Measurements from ENCODE around the gene RBM33. TPM values are rescaled to one million over a fixed set of nuclear protein-coding genes. Genes with fewer than 3 reads are reported as not detected.

The RBM33 gene
- total RNA-seq, 2 experiments from 2014 or later = 67.6 to 81.1 TPM

- H3K27me3 Mint-ChIP-seq = no peaks in the 10 kb centered on the region
- H3K36me3 Mint-ChIP-seq (ENCODE audit: low read depth) = peaks cover 20% of the 10 kb centered on the region
- ChIA-PET POLR2A (interaction anchor here (0.7 to 1.0 kb wide), 2 partner anchors 21 to 80 kb away, joined by 3 to 4 read pairs; partner anchors contain the start of gene RBM33), CTCF (interaction anchor here (0.6 to 1.3 kb wide), 4 partner anchors 19 to 102 kb away, joined by 3 to 4 read pairs (median 3); no protein-coding TSS in a partner anchor)
- H3K4me1 Mint-ChIP-seq = peaks cover 83% of the 10 kb centered on the region
- H3K9me3 Mint-ChIP-seq (ENCODE audit: low read depth) = no peaks in the 10 kb centered on the region
- no peak overlapping the region for H3K4me3 Mint-ChIP-seq
- DNase-seq (no peak), ATAC-seq (peak; percentile 40)
- intact Hi-C loops (cut with DNase I, micrococcal nuclease) = no loop called here
- H3K27ac Mint-ChIP-seq = peak overlapping the region; percentile 61
Measured at GRCh38 chr7:155665079-155665956, 20.9 kb downstream of the RBM33 start.

- H3K4me1 Mint-ChIP-seq = peaks cover 83% of the 10 kb centered on the region
- ATAC-seq (peak; percentile 95), DNase-seq (no peak)
- no peaks in the 10 kb centered on the region for H3K9me3 Mint-ChIP-seq (ENCODE audit: low read depth)
- peaks cover 20% of the 10 kb centered on the region for H3K36me3 Mint-ChIP-seq (ENCODE audit: low read depth)
- ChIA-PET CTCF (interaction anchor here (0.6 to 1.3 kb wide), 5 partner anchors 16 to 102 kb away, joined by 3 to 4 read pairs (median 3); no protein-coding TSS in a partner anchor), POLR2A (interaction anchor here (0.6 to 1.0 kb wide), 3 partner anchors 9 to 22 kb away, joined by 3 to 5 read pairs (median 3); partner anchors contain the start of gene RBM33)
- H3K4me3 Mint-ChIP-seq = no peak overlapping the region
- intact Hi-C loops (cut with DNase I, micrococcal nuclease) = no loop called here
- H3K27me3 Mint-ChIP-seq = no peaks in the 10 kb centered on the region
- peak overlapping the region; percentile 61 for H3K27ac Mint-ChIP-seq
Measured at GRCh38 chr7:155665957-155666287, 21.5 kb downstream of the RBM33 start.

GRCh38 chr7:155667241-155667829 is 22.9 kb downstream of the RBM33 start:
- H3K27me3 Mint-ChIP-seq = no peaks in the 10 kb centered on the region
- ChIA-PET CTCF (no interaction called here), POLR2A (no interaction called here)
- ATAC-seq (no peak), DNase-seq (no peak)
- H3K36me3 Mint-ChIP-seq (ENCODE audit: low read depth) = peaks cover 15% of the 10 kb centered on the region
- H3K27ac Mint-ChIP-seq = no peak overlapping the region
- peaks cover 78% of the 10 kb centered on the region for H3K4me1 Mint-ChIP-seq
- H3K9me3 Mint-ChIP-seq (ENCODE audit: low read depth) = no peaks in the 10 kb centered on the region
- intact Hi-C loops (cut with DNase I, micrococcal nuclease) = no loop called here
- no peak overlapping the region for H3K4me3 Mint-ChIP-seq

DNA sequence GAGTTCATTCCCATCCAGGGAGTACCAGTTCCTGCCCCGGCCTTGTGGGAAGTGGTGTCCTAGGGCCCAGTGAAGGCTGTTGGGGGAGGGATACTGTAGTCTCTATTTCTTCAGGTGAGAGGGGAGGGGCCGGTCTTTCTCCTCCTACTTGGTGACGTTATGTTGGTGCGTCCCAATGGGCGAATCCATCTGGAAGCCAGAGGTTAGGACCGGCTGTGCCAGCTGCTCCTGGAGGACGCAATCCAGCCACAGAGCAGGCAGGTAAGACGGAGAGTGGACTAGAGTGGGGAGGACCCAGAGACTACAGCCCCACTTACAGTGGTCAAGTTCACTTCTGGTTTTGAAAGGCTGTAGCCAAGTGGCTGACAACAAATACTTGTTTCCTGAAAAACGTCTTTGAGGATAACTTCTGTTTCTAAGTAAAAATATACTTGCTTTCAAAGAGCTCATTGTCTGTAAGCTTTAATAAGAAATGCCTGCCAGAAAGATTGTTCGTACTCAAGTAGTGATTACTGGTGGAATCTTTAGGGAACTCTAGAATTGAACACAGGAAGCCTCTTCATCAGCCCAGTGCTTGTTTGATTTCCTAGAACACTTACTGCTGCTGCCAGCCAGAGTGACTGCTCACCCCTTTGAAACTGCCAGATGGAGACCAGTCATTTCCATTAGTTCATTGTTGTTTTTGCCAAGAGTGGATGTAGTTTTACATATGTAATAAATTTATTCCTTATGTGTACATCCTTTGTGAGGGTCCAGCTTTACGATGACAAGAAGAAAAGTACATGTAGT is 25.4 kb downstream of the RBM33 start:
- ChIA-PET CTCF (interaction anchor here (1.7 to 1.9 kb wide), 2 partner anchors 14 to 71 kb away, joined by 4 to 7 read pairs; no protein-coding TSS in a partner anchor), POLR2A (no interaction called here)
- intact Hi-C loops (cut with DNase I, micrococcal nuclease) = no loop called here
- Mint-ChIP-seq H3K27me3 (no peaks in the 10 kb centered on the region), H3K27ac (peak overlapping the region; percentile 26), H3K4me1 (peaks cover 64% of the 10 kb centered on the region), H3K4me3 (no peak overlapping the region), H3K36me3 (ENCODE audit: low read depth) (peaks cover 16% of the 10 kb centered on the region), H3K9me3 (ENCODE audit: low read depth) (no peaks in the 10 kb centered on the region)
- DNase-seq (no peak), ATAC-seq (no peak)

DNA sequence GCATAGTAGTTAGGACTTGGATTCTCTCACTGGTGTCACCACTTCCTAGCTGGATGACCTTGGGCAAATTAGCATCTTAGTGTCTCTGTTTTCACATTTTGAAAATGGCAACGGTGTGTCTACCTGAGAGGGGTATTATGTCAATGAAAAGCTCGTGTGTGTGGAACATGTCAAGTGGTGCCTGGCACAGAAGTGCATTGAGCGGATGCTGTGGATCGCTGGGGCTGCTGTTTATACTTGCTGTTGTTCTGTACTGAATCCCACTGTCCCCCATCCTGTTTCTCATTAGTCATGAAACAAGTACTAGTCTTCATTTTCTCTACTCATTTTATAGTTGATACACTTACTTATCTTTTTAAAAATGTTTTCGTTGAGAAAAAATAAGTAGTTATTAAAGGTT is 26.1 kb downstream of the RBM33 start:
- ATAC-seq (no peak), DNase-seq (no peak)
- Mint-ChIP-seq H3K4me3 (no peak overlapping the region), H3K27ac (peak overlapping the region; percentile 8), H3K4me1 (peaks cover 58% of the 10 kb centered on the region), H3K9me3 (ENCODE audit: low read depth) (no peaks in the 10 kb centered on the region), H3K27me3 (no peaks in the 10 kb centered on the region), H3K36me3 (ENCODE audit: low read depth) (peaks cover 10% of the 10 kb centered on the region)
- intact Hi-C loops (cut with DNase I, micrococcal nuclease) = no loop called here
- CTCF ChIA-PET = interaction anchor here (1.9 kb wide), 1 partner anchor 72 kb away, joined by 7 read pairs; no protein-coding TSS in a partner anchor
- POLR2A ChIA-PET = no interaction called here

GRCh38 chr7:155674556-155674955 is 30.1 kb downstream of the RBM33 start:
- no peaks in the 10 kb centered on the region for H3K9me3 Mint-ChIP-seq (ENCODE audit: low read depth)
- ChIA-PET POLR2A (interaction anchor here (1.1 kb wide), 1 partner anchor 8 kb away, joined by 3 read pairs; no protein-coding TSS in a partner anchor), CTCF (no interaction called here)
- intact Hi-C loops (cut with DNase I, micrococcal nuclease) = no loop called here
- DNase-seq (no peak), ATAC-seq (no peak)
- H3K27ac Mint-ChIP-seq = no peak overlapping the region
- no peak overlapping the region for H3K4me3 Mint-ChIP-seq
- H3K27me3 Mint-ChIP-seq = no peaks in the 10 kb centered on the region
- peaks cover 46% of the 10 kb centered on the region for H3K4me1 Mint-ChIP-seq
- H3K36me3 Mint-ChIP-seq (ENCODE audit: low read depth) = peaks cover 11% of the 10 kb centered on the region

GRCh38 chr7:155676052-155676451 is 31.6 kb downstream of the RBM33 start:
- no peaks in the 10 kb centered on the region for H3K27me3 Mint-ChIP-seq
- H3K36me3 Mint-ChIP-seq (ENCODE audit: low read depth) = peaks cover 19% of the 10 kb centered on the region
- ChIA-PET CTCF (interaction anchor here (0.9 kb wide), 1 partner anchor 19 kb away, joined by 4 read pairs; no protein-coding TSS in a partner anchor), POLR2A (interaction anchor here (0.7 kb wide), 1 partner anchor 56 kb away, joined by 3 read pairs; no protein-coding TSS in a partner anchor)
- no peaks in the 10 kb centered on the region for H3K9me3 Mint-ChIP-seq (ENCODE audit: low read depth)
- intact Hi-C loops (cut with DNase I, micrococcal nuclease) = no loop called here
- no peak overlapping the region for H3K4me3 Mint-ChIP-seq
- no peak for ATAC-seq
- DNase-seq = no peak
- H3K4me1 Mint-ChIP-seq = peaks cover 39% of the 10 kb centered on the region
- no peak overlapping the region for H3K27ac Mint-ChIP-seq

GRCh38 chr7:155677688-155678087 is 33.2 kb downstream of the RBM33 start:
- no peak for ATAC-seq
- Mint-ChIP-seq H3K27ac (no peak overlapping the region), H3K27me3 (no peaks in the 10 kb centered on the region), H3K9me3 (ENCODE audit: low read depth) (no peaks in the 10 kb centered on the region), H3K36me3 (ENCODE audit: low read depth) (peaks cover 32% of the 10 kb centered on the region), H3K4me3 (no peak overlapping the region), H3K4me1 (peaks cover 50% of the 10 kb centered on the region)
- intact Hi-C loops (cut with DNase I, micrococcal nuclease) = no loop called here
- no peak for DNase-seq
- ChIA-PET POLR2A (no interaction called here), CTCF (interaction anchor here (0.9 kb wide), 1 partner anchor 14 kb away, joined by 5 read pairs; no protein-coding TSS in a partner anchor)

DNA sequence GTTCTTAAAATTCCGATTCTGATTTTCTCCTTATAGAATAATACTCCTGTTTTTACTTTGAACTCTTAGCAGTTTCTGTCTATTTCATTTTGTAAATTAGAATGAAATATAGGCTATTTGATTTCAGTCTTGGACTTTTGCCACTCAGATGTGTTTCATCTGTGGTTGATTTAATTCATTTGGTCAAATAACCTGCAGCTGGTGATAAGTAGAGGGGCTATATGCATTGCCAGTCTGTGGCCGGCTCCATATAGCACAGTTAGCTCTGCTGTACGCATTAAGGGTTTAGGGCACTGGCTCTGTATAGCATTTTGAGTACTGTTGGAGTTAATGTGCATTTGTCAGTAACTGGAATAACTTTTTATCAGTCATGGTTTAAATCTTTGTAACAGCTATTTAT is 35.7 kb downstream of the RBM33 start:
- no peak for ATAC-seq

DNA sequence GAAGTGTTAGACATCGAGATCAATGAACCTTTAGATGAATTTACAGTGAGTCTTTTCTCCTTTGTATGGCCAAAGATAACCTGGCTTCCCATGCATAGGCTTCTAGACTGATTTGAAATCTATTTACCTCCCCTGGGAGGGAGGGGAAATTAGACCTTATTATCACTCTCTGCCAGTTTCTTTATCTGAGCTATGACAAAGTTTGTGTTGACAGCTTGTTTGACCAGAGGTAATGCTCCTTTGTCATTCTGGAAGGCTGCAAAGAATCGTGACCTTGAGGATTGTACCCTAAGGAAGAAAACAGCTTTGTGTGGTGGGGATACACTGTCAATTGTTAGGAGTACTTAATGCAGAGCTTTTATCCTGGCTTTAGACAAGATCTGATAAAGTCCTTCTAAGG is 36.4 kb downstream of the RBM33 start:
- DNase-seq (no peak), ATAC-seq (no peak)
- ChIA-PET POLR2A (no interaction called here), CTCF (interaction anchor here (1.0 to 1.2 kb wide), 2 partner anchors 17 to 53 kb away, joined by 3 to 4 read pairs; no protein-coding TSS in a partner anchor)
- peaks cover 56% of the 10 kb centered on the region for H3K36me3 Mint-ChIP-seq (ENCODE audit: low read depth)
- H3K27ac Mint-ChIP-seq = no peak overlapping the region
- no peaks in the 10 kb centered on the region for H3K9me3 Mint-ChIP-seq (ENCODE audit: low read depth)
- peaks cover 71% of the 10 kb centered on the region for H3K4me1 Mint-ChIP-seq
- H3K27me3 Mint-ChIP-seq = no peaks in the 10 kb centered on the region
- no peak overlapping the region for H3K4me3 Mint-ChIP-seq
- intact Hi-C loops (cut with DNase I, micrococcal nuclease) = no loop called here

More for the DNA sequence above, 35.7 kb downstream of the RBM33 start:
- no peaks in the 10 kb centered on the region for H3K9me3 Mint-ChIP-seq (ENCODE audit: low read depth)
- CTCF ChIA-PET = interaction anchor here (1.2 kb wide), 1 partner anchor 16 kb away, joined by 4 read pairs; no protein-coding TSS in a partner anchor
- H3K36me3 Mint-ChIP-seq (ENCODE audit: low read depth) = peaks cover 51% of the 10 kb centered on the region
- intact Hi-C loops (cut with DNase I, micrococcal nuclease) = no loop called here
- H3K27ac Mint-ChIP-seq = no peak overlapping the region
- no peak for DNase-seq
- H3K4me1 Mint-ChIP-seq = peaks cover 67% of the 10 kb centered on the region
- no peak overlapping the region for H3K4me3 Mint-ChIP-seq
- H3K27me3 Mint-ChIP-seq = no peaks in the 10 kb centered on the region
- POLR2A ChIA-PET = no interaction called here

DNA sequence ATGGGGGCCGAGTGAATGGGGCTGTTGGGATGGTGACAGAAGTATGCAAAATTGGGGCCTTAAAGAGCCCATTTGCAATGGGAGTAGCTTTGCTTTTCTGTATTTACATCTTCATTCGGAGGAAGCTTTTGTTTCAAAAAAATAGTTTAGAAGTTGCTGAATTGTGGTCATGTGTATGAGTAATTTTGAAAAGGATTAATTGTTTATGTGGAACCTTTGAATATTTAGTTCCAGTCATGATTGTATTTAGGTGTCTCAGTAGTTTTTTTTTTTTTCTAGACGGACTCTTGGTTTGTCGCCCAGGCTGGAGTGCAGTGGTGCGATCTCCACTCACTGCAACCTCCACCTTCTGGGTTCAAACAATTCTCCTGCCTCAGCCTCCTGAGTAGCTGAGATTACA is 37.2 kb downstream of the RBM33 start:
- intact Hi-C loops (cut with DNase I, micrococcal nuclease) = no loop called here
- Mint-ChIP-seq H3K36me3 (ENCODE audit: low read depth) (peaks cover 61% of the 10 kb centered on the region), H3K27ac (peak overlapping the region; percentile 29), H3K4me3 (no peak overlapping the region), H3K9me3 (ENCODE audit: low read depth) (peaks cover 3% of the 10 kb centered on the region), H3K4me1 (peaks cover 66% of the 10 kb centered on the region), H3K27me3 (no peaks in the 10 kb centered on the region)
- ATAC-seq = no peak
- ChIA-PET POLR2A (interaction anchor here (0.6 kb wide), 1 partner anchor 467 kb away, joined by 5 read pairs; no protein-coding TSS in a partner anchor), CTCF (interaction anchor here (0.6 to 1.0 kb wide), 3 partner anchors 53 to 1300 kb away, joined by 3 read pairs; no protein-coding TSS in a partner anchor)
- DNase-seq = no peak
